ENCODE measurements around the gene LRRTM4. TPM values are rescaled to one million over a fixed set of nuclear protein-coding genes. Genes with fewer than 3 reads are reported as not detected.

The LRRTM4 gene
- total RNA-seq, 2 experiments from 2014 or later = not detected

- CTCF ChIA-PET = no interaction called here
- intact Hi-C loops (cut with micrococcal nuclease) = no loop called here
- H3K4me1 Mint-ChIP-seq (ENCODE audit: low read depth) = no peaks in the 10 kb centered on the region
- no peak overlapping the region for H3K27ac Mint-ChIP-seq
- peaks cover 14% of the 10 kb centered on the region for H3K9me3 Mint-ChIP-seq
- no peak overlapping the region for H3K4me3 Mint-ChIP-seq
- POLR2A ChIA-PET = no interaction called here
- DNase-seq = no peak
- no peaks in the 10 kb centered on the region for H3K27me3 Mint-ChIP-seq
- no peaks in the 10 kb centered on the region for H3K36me3 Mint-ChIP-seq
Measured at GRCh38 chr2:76759634-76760366, 762.4 kb downstream of the LRRTM4 start.

GRCh38 chr2:76752506-76752905 lies 769.7 kb downstream of the LRRTM4 start:
- CTCF ChIA-PET = interaction anchor here (0.6 kb wide), 1 partner anchor 366 kb away, joined by 3 read pairs; no protein-coding TSS in a partner anchor
- Mint-ChIP-seq H3K4me3 (no peak overlapping the region), H3K36me3 (no peaks in the 10 kb centered on the region), H3K9me3 (peaks cover 6% of the 10 kb centered on the region), H3K4me1 (ENCODE audit: low read depth) (no peaks in the 10 kb centered on the region), H3K27ac (no peak overlapping the region), H3K27me3 (no peaks in the 10 kb centered on the region)
- POLR2A ChIA-PET = no interaction called here
- DNase-seq = no peak
- intact Hi-C loops (cut with micrococcal nuclease) = no loop called here

GRCh38 chr2:76749858-76750257 lies 772.3 kb downstream of the LRRTM4 start:
- ChIA-PET POLR2A (no interaction called here), CTCF (no interaction called here)
- no peak overlapping the region for H3K27ac Mint-ChIP-seq
- H3K4me1 Mint-ChIP-seq (ENCODE audit: low read depth) = no peaks in the 10 kb centered on the region
- peaks cover 3% of the 10 kb centered on the region for H3K9me3 Mint-ChIP-seq
- intact Hi-C loops (cut with micrococcal nuclease) = no loop called here
- no peaks in the 10 kb centered on the region for H3K36me3 Mint-ChIP-seq
- no peaks in the 10 kb centered on the region for H3K27me3 Mint-ChIP-seq
- no peak for DNase-seq
- H3K4me3 Mint-ChIP-seq = no peak overlapping the region

- intact Hi-C loops (cut with micrococcal nuclease) = no loop called here
- Mint-ChIP-seq H3K4me3 (no peak overlapping the region), H3K27me3 (no peaks in the 10 kb centered on the region), H3K27ac (no peak overlapping the region), H3K9me3 (peaks cover 3% of the 10 kb centered on the region), H3K36me3 (no peaks in the 10 kb centered on the region), H3K4me1 (ENCODE audit: low read depth) (no peaks in the 10 kb centered on the region)
- DNase-seq = no peak
- ChIA-PET POLR2A (no interaction called here), CTCF (no interaction called here)
Measured at GRCh38 chr2:76748581-76749296, 773.4 kb downstream of the LRRTM4 start.

- intact Hi-C loops (cut with micrococcal nuclease) = no loop called here
- DNase-seq = no peak
- peaks cover 8% of the 10 kb centered on the region for H3K9me3 Mint-ChIP-seq
- H3K4me1 Mint-ChIP-seq (ENCODE audit: low read depth) = no peaks in the 10 kb centered on the region
- no peak overlapping the region for H3K4me3 Mint-ChIP-seq
- no peaks in the 10 kb centered on the region for H3K27me3 Mint-ChIP-seq
- H3K36me3 Mint-ChIP-seq = no peaks in the 10 kb centered on the region
- H3K27ac Mint-ChIP-seq = no peak overlapping the region
- ChIA-PET POLR2A (no interaction called here), CTCF (no interaction called here)
Measured at GRCh38 chr2:76745605-76746004, 776.6 kb downstream of the LRRTM4 start.

- Mint-ChIP-seq H3K4me1 (ENCODE audit: low read depth) (no peaks in the 10 kb centered on the region), H3K27ac (no peak overlapping the region), H3K27me3 (no peaks in the 10 kb centered on the region), H3K4me3 (no peak overlapping the region), H3K9me3 (peaks cover 19% of the 10 kb centered on the region), H3K36me3 (no peaks in the 10 kb centered on the region)
- no peak for DNase-seq
- intact Hi-C loops (cut with micrococcal nuclease) = no loop called here
- ChIA-PET CTCF (no interaction called here), POLR2A (no interaction called here)
Measured at GRCh38 chr2:76737607-76738006, 784.6 kb downstream of the LRRTM4 start.

GRCh38 chr2:76733736-76734135 lies 788.4 kb downstream of the LRRTM4 start:
- ChIA-PET CTCF (no interaction called here), POLR2A (no interaction called here)
- H3K27ac Mint-ChIP-seq = no peak overlapping the region
- no peak overlapping the region for H3K4me3 Mint-ChIP-seq
- peaks cover 23% of the 10 kb centered on the region for H3K9me3 Mint-ChIP-seq
- H3K36me3 Mint-ChIP-seq = no peaks in the 10 kb centered on the region
- intact Hi-C loops (cut with micrococcal nuclease) = no loop called here
- no peaks in the 10 kb centered on the region for H3K27me3 Mint-ChIP-seq
- DNase-seq = no peak
- H3K4me1 Mint-ChIP-seq (ENCODE audit: low read depth) = no peaks in the 10 kb centered on the region

- POLR2A ChIA-PET = no interaction called here
- no peak overlapping the region for H3K4me3 Mint-ChIP-seq
- intact Hi-C loops (cut with micrococcal nuclease) = no loop called here
- no peaks in the 10 kb centered on the region for H3K27me3 Mint-ChIP-seq
- no peaks in the 10 kb centered on the region for H3K36me3 Mint-ChIP-seq
- no peak overlapping the region for H3K27ac Mint-ChIP-seq
- CTCF ChIA-PET = no interaction called here
- peaks cover 27% of the 10 kb centered on the region for H3K9me3 Mint-ChIP-seq
- H3K4me1 Mint-ChIP-seq (ENCODE audit: low read depth) = no peaks in the 10 kb centered on the region
- no peak for DNase-seq
Measured at GRCh38 chr2:76731157-76731556, 791.0 kb downstream of the LRRTM4 start.

- Mint-ChIP-seq H3K4me3 (no peak overlapping the region), H3K4me1 (ENCODE audit: low read depth) (no peaks in the 10 kb centered on the region), H3K27me3 (no peaks in the 10 kb centered on the region), H3K27ac (no peak overlapping the region), H3K9me3 (peaks cover 25% of the 10 kb centered on the region), H3K36me3 (no peaks in the 10 kb centered on the region)
- POLR2A ChIA-PET = no interaction called here
- intact Hi-C loops (cut with micrococcal nuclease) = no loop called here
- CTCF ChIA-PET = no interaction called here
- DNase-seq = no peak
Measured at GRCh38 chr2:76730021-76730420, 792.2 kb downstream of the LRRTM4 start.

GRCh38 chr2:76721226-76721625 lies 801.0 kb downstream of the LRRTM4 start:
- Mint-ChIP-seq H3K4me3 (no peak overlapping the region), H3K4me1 (ENCODE audit: low read depth) (no peaks in the 10 kb centered on the region), H3K27ac (no peak overlapping the region), H3K36me3 (no peaks in the 10 kb centered on the region), H3K9me3 (peaks cover 15% of the 10 kb centered on the region), H3K27me3 (no peaks in the 10 kb centered on the region)
- DNase-seq = no peak
- ChIA-PET CTCF (no interaction called here), POLR2A (no interaction called here)
- intact Hi-C loops (cut with micrococcal nuclease) = no loop called here

- H3K27me3 Mint-ChIP-seq = no peaks in the 10 kb centered on the region
- ChIA-PET CTCF (no interaction called here), POLR2A (no interaction called here)
- DNase-seq = no peak
- no peaks in the 10 kb centered on the region for H3K4me1 Mint-ChIP-seq (ENCODE audit: low read depth)
- no peaks in the 10 kb centered on the region for H3K36me3 Mint-ChIP-seq
- H3K9me3 Mint-ChIP-seq = peaks cover 7% of the 10 kb centered on the region
- H3K27ac Mint-ChIP-seq = no peak overlapping the region
- intact Hi-C loops (cut with micrococcal nuclease) = no loop called here
- no peak overlapping the region for H3K4me3 Mint-ChIP-seq
Measured at GRCh38 chr2:76713312-76713711, 808.9 kb downstream of the LRRTM4 start.

GRCh38 chr2:76711490-76711889 lies 810.7 kb downstream of the LRRTM4 start:
- no peak overlapping the region for H3K27ac Mint-ChIP-seq
- ChIA-PET CTCF (no interaction called here), POLR2A (no interaction called here)
- intact Hi-C loops (cut with micrococcal nuclease) = no loop called here
- H3K4me3 Mint-ChIP-seq = no peak overlapping the region
- H3K4me1 Mint-ChIP-seq (ENCODE audit: low read depth) = no peaks in the 10 kb centered on the region
- DNase-seq = no peak
- no peaks in the 10 kb centered on the region for H3K27me3 Mint-ChIP-seq
- no peaks in the 10 kb centered on the region for H3K36me3 Mint-ChIP-seq
- peaks cover 10% of the 10 kb centered on the region for H3K9me3 Mint-ChIP-seq

- Mint-ChIP-seq H3K9me3 (peaks cover 6% of the 10 kb centered on the region), H3K27me3 (no peaks in the 10 kb centered on the region), H3K4me3 (no peak overlapping the region), H3K27ac (no peak overlapping the region), H3K36me3 (no peaks in the 10 kb centered on the region), H3K4me1 (ENCODE audit: low read depth) (no peaks in the 10 kb centered on the region)
- ChIA-PET CTCF (no interaction called here), POLR2A (no interaction called here)
- intact Hi-C loops (cut with micrococcal nuclease) = no loop called here
- no peak for DNase-seq
Measured at GRCh38 chr2:76700894-76701293, 821.3 kb downstream of the LRRTM4 start.

Data from activated CD4-positive, alpha-beta memory T cell treated with anti-CD3 and anti-CD28 coated beads for 36 hours (primary cell).